Activated CD4-positive, alpha-beta memory T cell treated with anti-CD3 and anti-CD28 coated beads, Interleukin-2, amount 10 ng/mL, durations not matched to agents 7 days and 5 days (primary cell): ENCODE measurements around the gene DNM3. TPM values are rescaled to one million over a fixed set of nuclear protein-coding genes. Genes with fewer than 3 reads are reported as not detected.
"Not testable (repeated sequence)": the region's sequence is repeated elsewhere in the genome, so short reads cannot be mapped to it uniquely, and the experiment has no call there.

Experiments used
- CTCF ChIA-PET: fragments of 350-600 bp; sonication (Branson Sonifier 250); formaldehyde crosslinking; loops from one replicate; lab custom pipeline; 2021; ENCODE audit warnings: antibody characterized with exemption, inconsistent platforms; lab: Charles Lee
- POLR2A ChIA-PET: fragments of 350-600 bp; sonication (Branson Sonifier 250); formaldehyde crosslinking; loops from one replicate; lab custom pipeline; 2021; ENCODE audit warnings: antibody characterized with exemption; lab: Charles Lee
- DNase-seq: peaks from one replicate; pipeline ENCODE4 v3.0.0-alpha.2; 2020
- H3K27ac Mint-ChIP-seq: one replicate; pipeline ENCODE4 v1.8.0; 2021; ENCODE audit warnings: mild to moderate bottlenecking, mixed read lengths
- H3K27me3 Mint-ChIP-seq: one replicate; pipeline ENCODE4 v1.8.0; 2021; ENCODE audit warnings: mixed read lengths
- H3K36me3 Mint-ChIP-seq: one replicate; pipeline ENCODE4 v1.8.0; 2021; ENCODE audit warnings: low read depth, mixed read lengths
- H3K4me1 Mint-ChIP-seq: one replicate; pipeline ENCODE4 v1.8.0; 2021; ENCODE audit warnings: mixed read lengths
- H3K4me3 Mint-ChIP-seq: one replicate; pipeline ENCODE4 v1.8.0; 2021; ENCODE audit warnings: mild to moderate bottlenecking, mixed read lengths
- H3K9me3 Mint-ChIP-seq: one replicate; pipeline ENCODE4 v1.8.0; 2021; ENCODE audit warnings: mixed read lengths
- total RNA-seq, 2 experiments: library from RNA; stranded (reverse); gene quantifications; one replicate each; pipeline ENCODE4 v1.2.3, GENCODE V29; 2021

The DNM3 gene
- total RNA-seq, 2 experiments from 2014 or later: 2.0 to 2.2 TPM

- ChIA-PET CTCF (interaction anchor here (0.6 to 2.1 kb wide), 5 partner anchors 13 to 630 kb away, joined by 3 to 8 read pairs (median 4); no protein-coding TSS in a partner anchor), POLR2A (interaction anchor here (1.2 kb wide), 1 partner anchor 15 kb away, joined by 3 read pairs; no protein-coding TSS in a partner anchor)
- Mint-ChIP-seq H3K27me3 (no peaks in the 10 kb centered on the region), H3K27ac (no peak overlapping the region), H3K4me1 (peaks cover 19% of the 10 kb centered on the region), H3K4me3 (no peak overlapping the region), H3K36me3 (peaks cover 5% of the 10 kb centered on the region), H3K9me3 (no peaks in the 10 kb centered on the region)
- peak; percentile 45 for DNase-seq
Observed at GRCh38 chr1:172429331-172430127, 588.2 kb downstream of the DNM3 start.

DNA sequence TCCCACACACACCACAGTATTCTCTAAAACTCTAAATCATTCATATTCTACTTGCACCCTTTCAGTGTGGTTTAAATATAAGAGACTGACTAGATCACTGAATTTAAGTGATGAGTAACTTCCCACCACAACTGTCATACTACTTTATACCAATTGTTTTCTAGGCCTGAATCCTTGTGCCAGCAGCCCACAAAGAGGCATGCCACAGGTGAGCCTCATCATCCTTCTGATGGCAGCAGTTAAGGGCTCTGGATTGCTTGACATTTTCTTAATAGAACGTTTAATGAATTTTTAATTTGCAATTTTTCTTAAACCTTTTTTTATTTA is 588.8 kb downstream of the DNM3 start:
- Mint-ChIP-seq H3K4me1 (peaks cover 19% of the 10 kb centered on the region), H3K4me3 (no peak overlapping the region), H3K36me3 (peaks cover 6% of the 10 kb centered on the region), H3K27me3 (no peaks in the 10 kb centered on the region), H3K9me3 (no peaks in the 10 kb centered on the region), H3K27ac (no peak overlapping the region)
- ChIA-PET CTCF (interaction anchor here (0.9 to 1.3 kb wide), 3 partner anchors 13 to 444 kb away, joined by 3 to 7 read pairs (median 4); no protein-coding TSS in a partner anchor), POLR2A (interaction anchor here (1.2 kb wide), 1 partner anchor 15 kb away, joined by 3 read pairs; no protein-coding TSS in a partner anchor)
- DNase-seq: no peak

GRCh38 chr1:172431204-172431603 is 589.9 kb downstream of the DNM3 start:
- Mint-ChIP-seq H3K27ac (no peak overlapping the region), H3K27me3 (no peaks in the 10 kb centered on the region), H3K36me3 (peaks cover 13% of the 10 kb centered on the region), H3K4me3 (no peak overlapping the region), H3K9me3 (no peaks in the 10 kb centered on the region), H3K4me1 (peaks cover 19% of the 10 kb centered on the region)
- no peak for DNase-seq
- POLR2A ChIA-PET: interaction anchor here (1.4 kb wide), 1 partner anchor 12 kb away, joined by 6 read pairs; no protein-coding TSS in a partner anchor
- CTCF ChIA-PET: interaction anchor here (1.3 to 2.6 kb wide), 3 partner anchors 13 to 443 kb away, joined by 3 to 11 read pairs (median 3); partner anchors contain the start of gene PIGC

GRCh38 chr1:172431721-172432192 is 590.5 kb downstream of the DNM3 start:
- POLR2A ChIA-PET: interaction anchor here (1.4 kb wide), 1 partner anchor 11 kb away, joined by 6 read pairs; no protein-coding TSS in a partner anchor
- no peak for DNase-seq
- peaks cover 13% of the 10 kb centered on the region for H3K36me3 Mint-ChIP-seq
- CTCF ChIA-PET: interaction anchor here (1.5 to 2.6 kb wide), 3 partner anchors 12 to 293 kb away, joined by 3 to 11 read pairs (median 5); partner anchors contain the start of gene PIGC
- H3K27ac Mint-ChIP-seq: no peak overlapping the region
- no peaks in the 10 kb centered on the region for H3K9me3 Mint-ChIP-seq
- H3K4me3 Mint-ChIP-seq: no peak overlapping the region
- no peaks in the 10 kb centered on the region for H3K27me3 Mint-ChIP-seq
- peaks cover 19% of the 10 kb centered on the region for H3K4me1 Mint-ChIP-seq

GRCh38 chr1:172437183-172437582 is 595.9 kb downstream of the DNM3 start:
- H3K4me1 Mint-ChIP-seq: peaks cover 13% of the 10 kb centered on the region
- POLR2A ChIA-PET, DNase-seq, H3K27me3 Mint-ChIP-seq, H3K4me3 Mint-ChIP-seq, H3K27ac Mint-ChIP-seq, H3K9me3 Mint-ChIP-seq, CTCF ChIA-PET: not testable (repeated sequence)
- peaks cover 38% of the 10 kb centered on the region for H3K36me3 Mint-ChIP-seq

DNA sequence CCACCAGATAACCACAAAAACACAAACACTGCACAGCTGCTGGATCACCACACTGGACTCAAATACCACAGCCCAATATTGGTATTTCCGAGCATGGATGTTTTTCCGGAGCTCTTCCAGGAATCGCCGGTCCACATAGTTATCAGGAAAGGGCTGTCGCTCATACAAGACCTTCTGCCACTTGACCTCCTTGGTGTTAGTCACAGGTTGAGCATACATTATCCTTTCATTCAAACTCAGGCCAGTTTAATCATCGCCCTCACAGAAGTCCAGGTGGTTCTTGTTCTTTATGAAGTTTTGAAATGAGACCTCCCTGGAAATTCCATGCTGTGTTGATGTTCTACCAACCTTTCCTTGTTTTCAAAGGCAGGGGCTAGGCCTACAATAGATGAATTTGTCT is 601.1 kb downstream of the DNM3 start:
- ChIA-PET CTCF (interaction anchor here (1.1 to 2.3 kb wide), 5 partner anchors 13 to 352 kb away, joined by 4 to 9 read pairs (median 5); no protein-coding TSS in a partner anchor), POLR2A (interaction anchor here (1.3 to 1.6 kb wide), 2 partner anchors 11 to 660 kb away, joined by 4 to 6 read pairs; no protein-coding TSS in a partner anchor)
- peaks cover 29% of the 10 kb centered on the region for H3K36me3 Mint-ChIP-seq
- no peaks in the 10 kb centered on the region for H3K9me3 Mint-ChIP-seq
- H3K4me3 Mint-ChIP-seq: no peak overlapping the region
- H3K27me3 Mint-ChIP-seq: no peaks in the 10 kb centered on the region
- H3K27ac Mint-ChIP-seq: no peak overlapping the region
- no peak for DNase-seq
- peaks cover 28% of the 10 kb centered on the region for H3K4me1 Mint-ChIP-seq

- POLR2A ChIA-PET: interaction anchor here (0.6 to 1.6 kb wide), 6 partner anchors 12 to 957 kb away, joined by 3 to 6 read pairs (median 3); partner anchors contain the start of genes PRRC2C and SUCO
- peaks cover 26% of the 10 kb centered on the region for H3K36me3 Mint-ChIP-seq
- CTCF ChIA-PET: interaction anchor here (0.7 to 2.5 kb wide), 17 partner anchors 8 to 454 kb away, joined by 3 to 16 read pairs (median 3); no protein-coding TSS in a partner anchor
Observed at GRCh38 chr1:172442843-172443565, 601.7 kb downstream of the DNM3 start.

GRCh38 chr1:172443666-172444453 is 602.6 kb downstream of the DNM3 start, which contains the start of gene PIGC:
Gene PIGC, minus strand, starts transcription at chr1:172444069. Its CDS starts 1,447 bp downstream, at chr1:172442622.
- POLR2A ChIA-PET: interaction anchor here (0.6 to 1.6 kb wide), 7 partner anchors 13 to 958 kb away, joined by 3 to 6 read pairs (median 3); partner anchors contain the start of genes PRRC2C and SUCO
- Mint-ChIP-seq H3K36me3 (peaks cover 23% of the 10 kb centered on the region), H3K4me1 (peaks cover 32% of the 10 kb centered on the region), H3K27me3 (no peaks in the 10 kb centered on the region), H3K9me3 (no peaks in the 10 kb centered on the region), H3K4me3 (peak within 1 kb of the TSS; percentile 90), H3K27ac (peak within 1 kb of the TSS; percentile 80)
- peak; percentile 91 for DNase-seq
- CTCF ChIA-PET: interaction anchor here (0.7 to 2.5 kb wide), 17 partner anchors 8 to 455 kb away, joined by 3 to 16 read pairs (median 3); no protein-coding TSS in a partner anchor

More at GRCh38 chr1:172442843-172443565, 601.7 kb downstream of the DNM3 start:
- no peaks in the 10 kb centered on the region for H3K9me3 Mint-ChIP-seq
- DNase-seq: no peak
- peaks cover 28% of the 10 kb centered on the region for H3K4me1 Mint-ChIP-seq
- no peaks in the 10 kb centered on the region for H3K27me3 Mint-ChIP-seq
- peak overlapping the region; percentile 80 for H3K27ac Mint-ChIP-seq
- peak overlapping the region; percentile 90 for H3K4me3 Mint-ChIP-seq

GRCh38 chr1:172446547-172446946 is 605.2 kb downstream of the DNM3 start:
- Mint-ChIP-seq H3K27me3 (no peaks in the 10 kb centered on the region), H3K36me3 (peaks cover 11% of the 10 kb centered on the region), H3K4me1 (peaks cover 50% of the 10 kb centered on the region), H3K27ac (no peak overlapping the region), H3K4me3 (no peak overlapping the region), H3K9me3 (no peaks in the 10 kb centered on the region)
- ChIA-PET CTCF (interaction anchor here (0.8 kb wide), 1 partner anchor 444 kb away, joined by 3 read pairs; no protein-coding TSS in a partner anchor), POLR2A (no interaction called here)
- DNase-seq: no peak

DNA sequence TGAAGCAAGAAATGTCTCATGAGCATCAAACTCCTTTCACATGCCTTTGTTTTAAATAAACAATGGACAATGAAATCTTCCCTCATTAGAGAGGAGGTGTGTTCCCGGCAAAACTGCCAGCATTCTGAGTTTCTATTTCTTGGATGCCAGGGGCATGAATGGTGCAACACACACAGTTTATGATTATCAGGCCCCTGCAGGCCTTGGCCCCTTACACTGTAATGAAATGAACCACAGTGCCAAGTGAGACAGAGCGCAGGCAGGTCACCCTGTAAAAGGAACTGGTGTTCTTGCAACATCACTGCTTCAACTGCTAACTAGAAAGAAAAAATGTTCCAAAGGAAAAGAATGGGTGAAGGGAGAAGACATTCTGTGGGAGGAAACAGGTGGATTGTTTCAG is 606.3 kb downstream of the DNM3 start:
- H3K27me3 Mint-ChIP-seq: no peaks in the 10 kb centered on the region
- peaks cover 42% of the 10 kb centered on the region for H3K4me1 Mint-ChIP-seq
- no peaks in the 10 kb centered on the region for H3K9me3 Mint-ChIP-seq
- CTCF ChIA-PET: no interaction called here
- no peak overlapping the region for H3K27ac Mint-ChIP-seq
- H3K36me3 Mint-ChIP-seq: peaks cover under 1% of the 10 kb centered on the region
- no peak for DNase-seq
- POLR2A ChIA-PET: no interaction called here
- no peak overlapping the region for H3K4me3 Mint-ChIP-seq

GRCh38 chr1:172448995-172449584 is 607.8 kb downstream of the DNM3 start:
- H3K27me3 Mint-ChIP-seq: no peaks in the 10 kb centered on the region
- POLR2A ChIA-PET: no interaction called here
- H3K9me3 Mint-ChIP-seq: no peaks in the 10 kb centered on the region
- no peaks in the 10 kb centered on the region for H3K36me3 Mint-ChIP-seq
- no peak overlapping the region for H3K4me3 Mint-ChIP-seq
- no peak for DNase-seq
- no peak overlapping the region for H3K27ac Mint-ChIP-seq
- peaks cover 36% of the 10 kb centered on the region for H3K4me1 Mint-ChIP-seq
- CTCF ChIA-PET: interaction anchor here (2.3 to 3.7 kb wide), 3 partner anchors 271 to 279 kb away, joined by 7 to 15 read pairs (median 13); no protein-coding TSS in a partner anchor
